Measurements from ENCODE around the gene STAT1.

The STAT1 gene

GRCh38 chr2:190974629-190975361, 39.2 kb downstream of the STAT1 start:
- Histone ChIP-seq H4K20me1 (ENCODE audit: insufficient read depth, low read length, poor library complexity, severe bottlenecking) (no peaks in the 10 kb centered on the region), H3K79me2 (ENCODE audit: insufficient read depth, low read length) (no peaks in the 10 kb centered on the region), H3K27me3 (ENCODE audit: insufficient read depth, low read length, poor library complexity, severe bottlenecking) (no peaks in the 10 kb centered on the region), H3K9me3 (ENCODE audit: insufficient read depth, low read depth, low read length) (no peaks in the 10 kb centered on the region), H3K4me3 (ENCODE audit: low read length, poor library complexity, severe bottlenecking) (no peak overlapping the region), H2AFZ (ENCODE audit: low read length) (no peak overlapping the region), H3K4me1 (ENCODE audit: insufficient read depth, low read length, poor library complexity, severe bottlenecking) (peaks cover 25% of the 10 kb centered on the region), H3K9ac (ENCODE audit: low read depth, low read length, poor library complexity, severe bottlenecking) (no peak overlapping the region), H3K36me3 (ENCODE audit: insufficient read depth, low read length) (peaks cover 94% of the 10 kb centered on the region), H3K4me2 (ENCODE audit: low read depth, low read length, poor library complexity, severe bottlenecking) (no peak overlapping the region), H3K9me2 (replicated peaks; ENCODE audit: low read depth, low read length) (no peaks in the 10 kb centered on the region), H3F3A (ENCODE audit: low read depth) (0 out of 2 replicates have a peak, but pooled peaks cover 4% of the 10 kb centered on the region)
- no peak for TF ChIP-seq CTCF (conservative IDR thresholded peaks at IDR 0.05; ENCODE audit: low read length)
- no peak for TF ChIP-seq EZH2phosphoT487 (IDR thresholded peaks at IDR 0.05; ENCODE audit: borderline replicate concordance)

- Histone ChIP-seq H3K9me3 (ENCODE audit: insufficient read depth, low read depth, low read length) (no peaks in the 10 kb centered on the region), H3K9me2 (replicated peaks; ENCODE audit: low read depth, low read length) (no peaks in the 10 kb centered on the region), H4K20me1 (ENCODE audit: insufficient read depth, low read length, poor library complexity, severe bottlenecking) (no peaks in the 10 kb centered on the region), H3K27me3 (ENCODE audit: insufficient read depth, low read length, poor library complexity, severe bottlenecking) (no peaks in the 10 kb centered on the region), H2AFZ (ENCODE audit: low read length) (no peak overlapping the region), H3K4me1 (ENCODE audit: insufficient read depth, low read length, poor library complexity, severe bottlenecking) (peaks cover 17% of the 10 kb centered on the region), H3F3A (ENCODE audit: low read depth) (no peaks in the 10 kb centered on the region), H3K9ac (ENCODE audit: low read depth, low read length, poor library complexity, severe bottlenecking) (no peak overlapping the region), H3K4me3 (ENCODE audit: low read length, poor library complexity, severe bottlenecking) (no peak overlapping the region), H3K4me2 (ENCODE audit: low read depth, low read length, poor library complexity, severe bottlenecking) (no peak overlapping the region), H3K36me3 (ENCODE audit: insufficient read depth, low read length) (peaks cover 94% of the 10 kb centered on the region), H3K79me2 (ENCODE audit: insufficient read depth, low read length) (no peaks in the 10 kb centered on the region)
- no peak for TF ChIP-seq EZH2phosphoT487 (IDR thresholded peaks at IDR 0.05; ENCODE audit: borderline replicate concordance)
- TF ChIP-seq CTCF (conservative IDR thresholded peaks at IDR 0.05; ENCODE audit: low read length), result no peak
Observed at GRCh38 chr2:190973726-190974628, 40.0 kb downstream of the STAT1 start.

GRCh38 chr2:190973262-190973661, 40.7 kb downstream of the STAT1 start:
- no peaks in the 10 kb centered on the region for H3K9me3 ChIP-seq (ENCODE audit: insufficient read depth, low read depth, low read length)
- no peak overlapping the region for H3K4me3 ChIP-seq (ENCODE audit: low read length, poor library complexity, severe bottlenecking)
- H3K4me1 ChIP-seq (ENCODE audit: insufficient read depth, low read length, poor library complexity, severe bottlenecking), result peaks cover 11% of the 10 kb centered on the region
- no peaks in the 10 kb centered on the region for H3K79me2 ChIP-seq (ENCODE audit: insufficient read depth, low read length)
- no peak overlapping the region for H3K9ac ChIP-seq (ENCODE audit: low read depth, low read length, poor library complexity, severe bottlenecking)
- TF ChIP-seq CTCF (conservative IDR thresholded peaks at IDR 0.05; ENCODE audit: low read length) (no peak), EZH2phosphoT487 (IDR thresholded peaks at IDR 0.05; ENCODE audit: borderline replicate concordance) (no peak)
- H3K27me3 ChIP-seq (ENCODE audit: insufficient read depth, low read length, poor library complexity, severe bottlenecking), result no peaks in the 10 kb centered on the region
- H3K36me3 ChIP-seq (ENCODE audit: insufficient read depth, low read length), result peaks cover 92% of the 10 kb centered on the region
- no peaks in the 10 kb centered on the region for H3F3A ChIP-seq (ENCODE audit: low read depth)
- no peaks in the 10 kb centered on the region for H3K9me2 ChIP-seq (replicated peaks; ENCODE audit: low read depth, low read length)
- no peak overlapping the region for H3K4me2 ChIP-seq (ENCODE audit: low read depth, low read length, poor library complexity, severe bottlenecking)
- no peaks in the 10 kb centered on the region for H4K20me1 ChIP-seq (ENCODE audit: insufficient read depth, low read length, poor library complexity, severe bottlenecking)
- no peak overlapping the region for H2AFZ ChIP-seq (ENCODE audit: low read length)

All from Loucy (cell line).